K562 (cell line): Measurements from ENCODE around the gene MSI1. TPM values are rescaled to one million over a fixed set of nuclear protein-coding genes. Genes with fewer than 3 reads are reported as not detected.
A peak's percentile ranks its signal among the peaks of the same experiment; 100 is the strongest.

Experiments
- BHLHE40 ChIP-seq: IDR thresholded peaks from 2 replicates; pipeline ENCODE4 v1.6.1; 2011; ENCODE audit warnings: low read length, improper control_type of control experiment
- CEBPG ChIP-seq, 3 experiments: fragments of 200-800 bp in 1 of 3; sonication (Bioruptor generic) in 1 of 3; sonication (generic) in 1 of 3; formaldehyde crosslinking in 1 of 3; IDR thresholded peaks in 2 of 3; conservative IDR thresholded peaks in 1 of 3; 2 replicates each; pipeline versions ENCODE4 v1.6.1 to v1.8.0; 2016 to 2022; ENCODE audit warnings: missing compliant biosample characterization in 2 of 3, missing genetic modification characterization in 2 of 3, mild to moderate bottlenecking in 1 of 3, missing genetic modification reagents in 1 of 3
- FOXM1 ChIP-seq, 2 experiments: fragments of 450-650 bp in 1 of 2; sonication (generic) in 1 of 2; formaldehyde crosslinking in 1 of 2; IDR thresholded peaks; 2 replicates each; pipeline versions ENCODE4 v1.6.1 to v1.9.0; 2017 to 2022; ENCODE audit warnings: low read depth in 2 of 2, mild to moderate bottlenecking in 2 of 2, missing genetic modification reagents in 1 of 2, moderate library complexity in 1 of 2
- GABPA ChIP-seq: fragments of 200-800 bp; sonication (Bioruptor generic); conservative IDR thresholded peaks from 2 replicates; pipeline ENCODE4 v1.6.1; 2016; ENCODE audit warnings: low read depth, missing genetic modification characterization, missing compliant biosample characterization
- NUFIP1 ChIP-seq: fragments of 450-650 bp; IDR thresholded peaks from 2 replicates; pipeline ENCODE4 v1.6.1; 2018; ENCODE audit not compliant: partially characterized antibody
- SAP30 ChIP-seq: fragments of 200-600 bp; sonication (generic); IDR thresholded peaks from 2 replicates; pipeline ENCODE4 v1.6.1; 2012; ENCODE audit warnings: borderline replicate concordance, low read depth, mild to moderate bottlenecking, moderate library complexity, low read length, control low read depth, inconsistent platforms; ENCODE audit not compliant: insufficient read depth, poor library complexity, severe bottlenecking
- SMAD4 ChIP-seq: fragments of 250-450 bp; sonication (Bioruptor Pico); conservative IDR thresholded peaks from 2 replicates; pipeline ENCODE4 v1.8.0; 2021; ENCODE audit warnings: inconsistent platforms, mild to moderate bottlenecking, moderate library complexity
- SMARCA4 ChIP-seq: fragments of 450-650 bp; IDR thresholded peaks from 2 replicates; pipeline ENCODE4 v1.6.1; 2016
- TAF7 ChIP-seq: fragments of 450-650 bp; IDR thresholded peaks from 2 replicates; pipeline ENCODE4 v1.6.1; 2016; ENCODE audit warnings: missing genetic modification characterization, missing compliant biosample characterization
- TARDBP ChIP-seq: fragments of 450-650 bp; IDR thresholded peaks from 2 replicates; pipeline ENCODE4 v1.6.1; 2016
- TGIF2 ChIP-seq: sonication (generic); formaldehyde crosslinking; IDR thresholded peaks from 2 replicates; pipeline ENCODE4 v1.8.1; 2022; ENCODE audit warnings: mild to moderate bottlenecking, missing genetic modification reagents, moderate library complexity
- polyA plus RNA-seq, 8 experiments: library from polyadenylated mRNA; depleted of rRNA in 4 of 8; stranded (reverse) in 5 of 8; unstranded in 3 of 8; fragments of >200 nt; fragmentation: Nextera tagmentation in 2 of 8; fragmentation: Illumina TruSeq in 1 of 8; extraction: Ambion mirVana in 2 of 8; extraction: Trizol in 1 of 8; gene quantifications; 2 replicates each; pipeline versions ENCODE4 v1.2.1 to v1.2.3, GENCODE V29; 2011 to 2014; ENCODE audit warnings: inconsistent platforms in 1 of 8, missing spikeins in 1 of 8
- total RNA-seq, 7 experiments: library from RNA; depleted of rRNA in 6 of 7; stranded (reverse); fragments of >200 nt in 6 of 7; fragmentation: Illumina TruSeq in 2 of 7; extraction: Trizol in 2 of 7; gene quantifications; 2 replicates each; pipeline versions ENCODE4 v1.2.1 to v1.2.3, GENCODE V29; 2011 to 2021; ENCODE audit warnings: low replicate concordance in 1 of 7
- TF ChIP-seq, protein P1 (sequence below), 2 experiments: fragments of 450-650 bp in 1 of 2; IDR thresholded peaks; 2 replicates each; pipeline ENCODE4 v1.6.1; 2011 to 2017; ENCODE audit warnings: low read depth in 2 of 2, antibody characterized with exemption in 1 of 2, borderline replicate concordance in 1 of 2, low read length in 1 of 2, mild to moderate bottlenecking in 1 of 2, mixed read lengths in 1 of 2; ENCODE audit not compliant: control insufficient read depth in 1 of 2
- TF ChIP-seq, protein P2 (sequence below): sonication (generic); formaldehyde crosslinking; IDR thresholded peaks from 2 replicates; pipeline ENCODE4 v1.9.0; 2022; ENCODE audit warnings: mild to moderate bottlenecking, missing genetic modification reagents
- TF ChIP-seq, protein P3 (sequence below): IDR thresholded peaks from 2 replicates; pipeline ENCODE4 v1.6.1; 2012; ENCODE audit warnings: low read depth, low read length, improper control_type of control experiment, borderline replicate concordance
- TF ChIP-seq, protein P4 (sequence below): sonication (generic); formaldehyde crosslinking; IDR thresholded peaks from 2 replicates; pipeline ENCODE4 v1.8.0; 2023; ENCODE audit warnings: mild to moderate bottlenecking, missing genetic modification reagents

The MSI1 gene
- total and polyA plus RNA-seq, 9 of the 15 experiments (the other 6 are each of a cell fraction or from before 2014, with no cell fraction given), result 0.16 TPM; not detected in 8

- TF ChIP-seq, protein P1, sequence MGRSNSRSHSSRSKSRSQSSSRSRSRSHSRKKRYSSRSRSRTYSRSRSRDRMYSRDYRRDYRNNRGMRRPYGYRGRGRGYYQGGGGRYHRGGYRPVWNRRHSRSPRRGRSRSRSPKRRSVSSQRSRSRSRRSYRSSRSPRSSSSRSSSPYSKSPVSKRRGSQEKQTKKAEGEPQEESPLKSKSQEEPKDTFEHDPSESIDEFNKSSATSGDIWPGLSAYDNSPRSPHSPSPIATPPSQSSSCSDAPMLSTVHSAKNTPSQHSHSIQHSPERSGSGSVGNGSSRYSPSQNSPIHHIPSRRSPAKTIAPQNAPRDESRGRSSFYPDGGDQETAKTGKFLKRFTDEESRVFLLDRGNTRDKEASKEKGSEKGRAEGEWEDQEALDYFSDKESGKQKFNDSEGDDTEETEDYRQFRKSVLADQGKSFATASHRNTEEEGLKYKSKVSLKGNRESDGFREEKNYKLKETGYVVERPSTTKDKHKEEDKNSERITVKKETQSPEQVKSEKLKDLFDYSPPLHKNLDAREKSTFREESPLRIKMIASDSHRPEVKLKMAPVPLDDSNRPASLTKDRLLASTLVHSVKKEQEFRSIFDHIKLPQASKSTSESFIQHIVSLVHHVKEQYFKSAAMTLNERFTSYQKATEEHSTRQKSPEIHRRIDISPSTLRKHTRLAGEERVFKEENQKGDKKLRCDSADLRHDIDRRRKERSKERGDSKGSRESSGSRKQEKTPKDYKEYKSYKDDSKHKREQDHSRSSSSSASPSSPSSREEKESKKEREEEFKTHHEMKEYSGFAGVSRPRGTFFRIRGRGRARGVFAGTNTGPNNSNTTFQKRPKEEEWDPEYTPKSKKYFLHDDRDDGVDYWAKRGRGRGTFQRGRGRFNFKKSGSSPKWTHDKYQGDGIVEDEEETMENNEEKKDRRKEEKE (IDR thresholded peaks at IDR 0.05; ENCODE audit: borderline replicate concordance in 1 of 2, control insufficient read depth in 1 of 2, low read depth in 2 of 2, low read length in 1 of 2), result peak in 1 of 2 experiments; percentile 96; a peak in 2 of 4 replicates
- TF ChIP-seq TARDBP, result no peak
- TF ChIP-seq, protein P2, sequence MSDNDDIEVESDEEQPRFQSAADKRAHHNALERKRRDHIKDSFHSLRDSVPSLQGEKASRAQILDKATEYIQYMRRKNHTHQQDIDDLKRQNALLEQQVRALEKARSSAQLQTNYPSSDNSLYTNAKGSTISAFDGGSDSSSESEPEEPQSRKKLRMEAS, result 0 out of 2 replicates have a peak, but pooled peaks have one; percentile 34
- TF ChIP-seq SMAD4 (CRISPR knock-in tag), result 0 out of 2 replicates have a peak, but pooled peaks have one; percentile 18
- TF ChIP-seq SMARCA4, result peak; percentile 23; the same call in 1 of the 2 replicates
- TF ChIP-seq NUFIP1, result peak; percentile 94
- peak; percentile 87 for TF ChIP-seq FOXM1 (IDR thresholded peaks at IDR 0.05; ENCODE audit: low read depth)
- TF ChIP-seq FOXM1 (CRISPR knock-in tag; IDR thresholded peaks at IDR 0.05; ENCODE audit: low read depth), result no peak
- TF ChIP-seq GABPA (tag), result 0 out of 2 replicates have a peak, but pooled peaks have one; percentile 38
- TF ChIP-seq BHLHE40, result peak; percentile 91
- TF ChIP-seq, protein P3, sequence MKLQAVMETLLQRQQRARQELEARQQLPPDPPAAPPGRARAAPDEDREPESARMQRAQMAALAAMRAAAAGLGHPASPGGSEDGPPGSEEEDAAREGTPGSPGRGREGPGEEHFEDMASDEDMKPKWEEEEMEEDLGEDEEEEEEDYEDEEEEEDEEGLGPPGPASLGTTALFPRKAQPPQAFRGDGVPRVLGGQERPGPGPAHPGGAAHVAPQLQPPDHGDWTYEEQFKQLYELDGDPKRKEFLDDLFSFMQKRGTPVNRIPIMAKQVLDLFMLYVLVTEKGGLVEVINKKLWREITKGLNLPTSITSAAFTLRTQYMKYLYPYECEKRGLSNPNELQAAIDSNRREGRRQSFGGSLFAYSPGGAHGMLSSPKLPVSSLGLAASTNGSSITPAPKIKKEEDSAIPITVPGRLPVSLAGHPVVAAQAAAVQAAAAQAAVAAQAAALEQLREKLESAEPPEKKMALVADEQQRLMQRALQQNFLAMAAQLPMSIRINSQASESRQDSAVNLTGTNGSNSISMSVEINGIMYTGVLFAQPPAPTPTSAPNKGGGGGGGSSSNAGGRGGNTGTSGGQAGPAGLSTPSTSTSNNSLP, result peak; percentile 97
- TF ChIP-seq, protein P4, sequence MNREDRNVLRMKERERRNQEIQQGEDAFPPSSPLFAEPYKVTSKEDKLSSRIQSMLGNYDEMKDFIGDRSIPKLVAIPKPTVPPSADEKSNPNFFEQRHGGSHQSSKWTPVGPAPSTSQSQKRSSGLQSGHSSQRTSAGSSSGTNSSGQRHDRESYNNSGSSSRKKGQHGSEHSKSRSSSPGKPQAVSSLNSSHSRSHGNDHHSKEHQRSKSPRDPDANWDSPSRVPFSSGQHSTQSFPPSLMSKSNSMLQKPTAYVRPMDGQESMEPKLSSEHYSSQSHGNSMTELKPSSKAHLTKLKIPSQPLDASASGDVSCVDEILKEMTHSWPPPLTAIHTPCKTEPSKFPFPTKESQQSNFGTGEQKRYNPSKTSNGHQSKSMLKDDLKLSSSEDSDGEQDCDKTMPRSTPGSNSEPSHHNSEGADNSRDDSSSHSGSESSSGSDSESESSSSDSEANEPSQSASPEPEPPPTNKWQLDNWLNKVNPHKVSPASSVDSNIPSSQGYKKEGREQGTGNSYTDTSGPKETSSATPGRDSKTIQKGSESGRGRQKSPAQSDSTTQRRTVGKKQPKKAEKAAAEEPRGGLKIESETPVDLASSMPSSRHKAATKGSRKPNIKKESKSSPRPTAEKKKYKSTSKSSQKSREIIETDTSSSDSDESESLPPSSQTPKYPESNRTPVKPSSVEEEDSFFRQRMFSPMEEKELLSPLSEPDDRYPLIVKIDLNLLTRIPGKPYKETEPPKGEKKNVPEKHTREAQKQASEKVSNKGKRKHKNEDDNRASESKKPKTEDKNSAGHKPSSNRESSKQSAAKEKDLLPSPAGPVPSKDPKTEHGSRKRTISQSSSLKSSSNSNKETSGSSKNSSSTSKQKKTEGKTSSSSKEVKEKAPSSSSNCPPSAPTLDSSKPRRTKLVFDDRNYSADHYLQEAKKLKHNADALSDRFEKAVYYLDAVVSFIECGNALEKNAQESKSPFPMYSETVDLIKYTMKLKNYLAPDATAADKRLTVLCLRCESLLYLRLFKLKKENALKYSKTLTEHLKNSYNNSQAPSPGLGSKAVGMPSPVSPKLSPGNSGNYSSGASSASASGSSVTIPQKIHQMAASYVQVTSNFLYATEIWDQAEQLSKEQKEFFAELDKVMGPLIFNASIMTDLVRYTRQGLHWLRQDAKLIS (CRISPR knock-in tag), result no peak
- peak; percentile 18; the same call in 1 of the 2 replicates for TF ChIP-seq TGIF2 (CRISPR knock-in tag)
- peak; percentile 69 for TF ChIP-seq SAP30
- TF ChIP-seq TAF7 (tag), result 0 out of 2 replicates have a peak, but pooled peaks have one; percentile 18
- TF ChIP-seq CEBPG (CRISPR knock-in tag; IDR thresholded peaks at IDR 0.05), result no peak
- 0 out of 4 replicates have a peak, but pooled peaks of 1 of the 2 experiments have one; percentile 36 for TF ChIP-seq CEBPG (tag; conservative IDR thresholded peaks at IDR 0.05 in 1 of 2, IDR thresholded peaks at IDR 0.05 in 1 of 2)
These were observed 66.8 kb downstream of the MSI1 start, which contains the start of gene SIRT4 (continued) for GRCh38 chr12:120301962-120302815.
